HG02610 (cell line): ENCODE results near the gene TRIM52.
"Not testable (repeated sequence)": the region's sequence is repeated elsewhere in the genome, so short reads cannot be mapped to it uniquely, and the experiment has no call there.

Experiments used
- ATAC-seq: cut with Tn5 transposase; IDR thresholded peaks from one replicate; pipeline ENCODE4 v1.9.1; 2021; ENCODE audit warnings: mild to moderate bottlenecking, moderate library complexity; ENCODE audit not compliant: unreplicated experiment

The TRIM52 gene

DNA sequence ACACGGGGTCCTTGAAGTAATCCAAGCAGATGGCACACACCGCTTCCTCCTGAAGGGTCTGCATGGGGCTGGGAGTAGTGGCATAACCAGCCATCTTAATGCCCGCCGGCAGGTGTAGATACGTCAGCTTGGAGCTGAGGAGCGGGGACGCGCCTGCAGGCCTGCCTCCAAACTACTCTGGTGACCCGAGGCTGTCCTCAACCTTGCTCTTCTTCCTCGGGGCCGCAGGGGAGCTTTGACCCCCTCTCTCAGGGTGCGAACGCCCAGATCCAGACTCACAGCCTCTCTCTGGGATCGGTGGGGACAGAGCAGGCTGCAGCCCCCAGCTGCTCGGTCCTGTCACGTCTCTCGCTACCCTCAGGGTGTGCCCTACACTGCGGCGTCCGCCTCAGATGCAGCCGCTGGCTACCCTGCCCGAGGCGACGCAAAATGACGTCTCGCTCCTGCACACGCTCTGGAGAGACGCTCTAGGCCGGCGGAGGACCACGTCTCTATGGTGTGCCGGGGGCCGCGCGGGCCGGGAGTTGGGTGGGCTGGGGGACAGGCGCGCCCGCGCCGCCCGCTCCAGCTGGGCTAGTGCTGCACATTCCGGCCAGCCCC lies at the start of gene TRIM52:
Gene TRIM52 (minus strand): TSS at position 424 of the 600 bp plus-strand sequence. CDS start 330 bp downstream, at position 94.
- peak; percentile 80 for ATAC-seq

DNA sequence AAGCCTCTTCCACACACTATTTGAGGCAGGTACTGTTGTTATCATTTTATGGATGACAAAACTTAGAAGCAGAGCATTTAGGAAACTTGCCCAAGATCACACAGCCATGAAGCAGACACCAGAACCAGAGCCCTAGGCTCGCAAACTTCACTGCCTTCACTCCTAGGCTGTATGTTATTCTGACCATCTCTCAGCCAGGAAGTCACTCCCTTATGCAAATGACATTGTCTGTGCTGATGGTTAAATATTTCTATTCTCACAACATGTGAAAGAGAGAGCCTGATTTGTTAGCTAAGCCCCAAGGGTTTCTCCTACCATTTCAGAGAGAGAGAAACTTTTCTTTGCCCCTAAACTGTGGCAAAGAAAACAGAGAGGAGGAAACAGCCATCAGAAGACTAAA lies 26.4 kb upstream of the TRIM52 start:
- ATAC-seq, result not testable (repeated sequence)

GRCh38 chr5:181285962-181286705 lies 25.2 kb upstream of the TRIM52 start:
- ATAC-seq, result not testable (repeated sequence)

DNA sequence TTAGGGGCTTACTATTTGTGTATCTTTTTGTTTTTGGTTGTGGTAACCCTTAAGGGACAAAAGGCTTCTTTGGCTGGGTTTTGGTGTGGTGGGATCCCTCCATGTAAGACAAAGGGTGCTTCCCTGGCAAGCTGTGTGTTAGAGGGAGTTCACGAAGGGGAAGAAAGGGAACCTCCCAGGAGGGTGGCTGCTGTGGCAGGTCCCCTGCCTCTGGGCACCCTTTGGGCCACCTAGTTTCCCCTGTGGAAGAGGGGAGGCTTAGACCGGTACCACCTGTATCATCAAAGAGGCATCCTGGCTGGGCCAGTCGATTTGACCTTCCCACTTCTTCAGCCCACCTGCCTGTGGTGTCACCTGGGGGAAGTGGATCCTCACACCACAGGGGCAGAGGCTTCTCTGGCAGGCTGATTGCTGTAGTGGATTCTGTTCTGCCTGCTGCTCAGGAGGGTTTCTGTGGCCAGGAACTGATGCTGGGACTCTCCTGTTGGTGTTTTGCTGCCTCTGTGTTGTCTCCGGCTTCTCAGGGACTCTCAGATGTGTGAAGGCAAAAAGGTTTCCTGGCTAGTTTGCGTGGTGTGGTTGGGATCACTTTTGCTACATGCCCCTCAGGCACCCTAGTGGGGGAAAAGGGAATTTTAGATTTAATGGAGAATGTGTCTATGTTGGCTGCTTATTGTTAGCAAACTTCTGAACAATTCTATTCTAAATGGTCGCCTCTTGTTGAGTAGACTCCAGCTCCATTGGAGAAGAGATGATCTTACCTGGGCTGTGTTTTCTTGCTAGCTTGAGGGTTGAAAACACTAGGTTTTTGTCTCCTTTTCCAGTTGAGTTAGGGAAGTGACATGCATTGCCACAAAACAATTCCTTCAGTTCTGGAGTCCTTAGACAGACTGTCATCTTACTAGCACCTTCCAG lies 23.2 kb upstream of the TRIM52 start:
- not testable (repeated sequence) for ATAC-seq

DNA sequence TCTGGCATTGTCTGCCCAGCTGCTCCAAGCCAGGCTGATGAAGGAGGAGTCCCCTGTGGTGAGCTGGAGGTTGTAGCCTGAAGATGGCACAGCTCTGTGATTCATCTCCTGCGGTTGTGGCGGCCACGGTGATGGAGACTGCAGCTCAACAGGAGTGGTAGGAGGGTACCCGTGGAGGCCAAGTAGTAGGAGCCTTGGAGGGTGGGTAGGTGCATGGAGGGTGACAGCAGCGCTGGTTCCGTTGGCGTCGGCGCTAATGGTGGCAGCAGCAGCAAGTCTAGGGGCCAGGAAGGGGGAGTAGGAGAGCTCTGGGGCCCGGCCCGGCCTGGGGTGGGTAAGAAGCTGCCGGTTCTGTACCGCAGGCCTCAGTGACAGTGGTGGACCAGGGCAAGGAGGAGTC lies 22.4 kb upstream of the TRIM52 start:
- ATAC-seq, result no peak

- ATAC-seq, result no peak
Observed at GRCh38 chr5:181282874-181283273, 21.9 kb upstream of the TRIM52 start.

GRCh38 chr5:181282415-181282814 lies 21.5 kb upstream of the TRIM52 start:
- not testable (repeated sequence) for ATAC-seq

- ATAC-seq, result no peak
Observed at GRCh38 chr5:181281984-181282316, 21.0 kb upstream of the TRIM52 start.

DNA sequence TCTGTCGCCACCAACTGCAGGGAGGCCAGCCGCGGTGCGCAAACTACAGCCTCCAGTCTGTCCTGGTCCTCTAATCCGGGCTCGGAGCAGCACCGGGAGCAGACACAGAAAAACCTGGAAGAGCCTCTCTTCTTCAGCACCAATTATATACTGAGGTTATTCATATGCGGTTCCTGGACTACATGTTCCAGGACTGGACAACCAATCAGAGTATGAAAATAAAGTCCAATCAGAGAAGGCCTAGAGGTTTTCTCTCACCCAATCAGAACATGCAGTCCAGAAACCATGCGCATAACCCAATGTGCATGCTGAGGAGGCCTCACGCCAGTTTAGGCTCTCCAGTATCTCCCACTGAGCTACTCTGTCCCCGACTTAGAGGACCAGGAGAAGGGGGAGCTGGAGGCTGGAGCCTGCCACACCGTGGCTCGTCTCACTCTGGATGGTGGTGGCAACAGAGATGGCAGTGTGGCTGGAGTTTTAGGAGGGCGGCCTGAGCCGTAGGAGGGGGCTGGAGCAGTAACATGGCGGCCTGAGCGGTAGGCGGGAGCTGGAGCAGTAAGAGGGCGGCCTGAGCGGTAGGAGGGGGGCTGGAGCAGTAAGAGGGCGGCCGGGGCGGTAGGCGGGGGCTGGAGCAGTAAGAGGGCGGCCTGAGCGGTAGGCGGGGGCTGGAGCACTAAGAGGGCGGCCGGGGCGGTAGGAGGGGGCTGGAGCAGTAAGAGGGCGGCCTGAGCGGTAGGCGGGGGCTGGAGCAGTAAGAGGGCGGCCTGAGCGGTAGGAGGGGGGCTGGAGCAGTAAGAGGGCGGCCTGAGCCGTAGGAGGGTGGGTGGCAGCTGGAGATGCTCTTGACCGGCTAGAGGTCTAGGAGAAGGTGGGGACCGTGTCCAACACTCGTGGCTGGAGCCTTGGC lies 20.4 kb upstream of the TRIM52 start:
- no peak for ATAC-seq

DNA sequence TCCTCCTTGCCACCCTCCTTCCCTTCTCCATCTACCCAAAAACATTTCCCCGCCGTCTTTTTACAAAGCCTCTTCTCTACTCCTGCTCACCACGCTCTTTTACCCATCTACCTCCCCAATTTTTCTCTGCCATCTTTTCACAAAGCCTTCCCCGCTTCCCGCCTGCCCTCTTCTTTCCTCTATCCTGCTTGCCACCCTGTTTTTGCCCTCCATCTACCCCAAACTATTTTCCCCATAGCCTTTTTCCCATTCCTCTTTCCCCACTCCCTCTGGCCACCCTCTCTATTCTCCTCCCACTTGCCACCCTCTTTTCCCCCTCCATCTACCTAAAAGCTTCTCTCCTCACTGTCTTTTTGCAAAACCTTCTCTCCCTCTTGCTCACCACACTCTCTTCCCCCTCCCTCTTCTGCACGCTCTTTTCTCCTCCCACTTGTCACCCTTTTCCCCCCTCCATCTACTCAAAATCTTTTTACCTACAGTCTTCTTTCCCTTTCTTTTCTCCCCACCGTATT lies 19.4 kb upstream of the TRIM52 start:
- no peak for ATAC-seq

DNA sequence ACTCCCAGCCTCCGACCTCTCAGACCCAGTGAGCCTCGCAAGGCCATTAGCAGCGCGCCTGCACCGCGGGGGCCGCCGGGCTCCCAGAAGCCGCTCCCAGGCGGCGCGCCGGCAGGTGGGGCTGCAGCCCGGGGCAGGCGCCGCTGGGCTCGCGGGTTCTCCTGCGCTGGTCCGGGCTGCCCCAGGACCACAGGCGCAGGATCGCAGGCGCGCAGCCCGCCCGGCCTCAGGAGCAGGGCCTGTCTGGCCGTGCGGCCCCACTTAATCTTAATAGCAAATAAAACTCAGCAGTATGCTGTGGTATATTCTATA lies 12.4 kb upstream of the TRIM52 start:
- not testable (repeated sequence) for ATAC-seq

GRCh38 chr5:181271081-181271480 lies 10.1 kb upstream of the TRIM52 start:
- no peak for ATAC-seq

DNA sequence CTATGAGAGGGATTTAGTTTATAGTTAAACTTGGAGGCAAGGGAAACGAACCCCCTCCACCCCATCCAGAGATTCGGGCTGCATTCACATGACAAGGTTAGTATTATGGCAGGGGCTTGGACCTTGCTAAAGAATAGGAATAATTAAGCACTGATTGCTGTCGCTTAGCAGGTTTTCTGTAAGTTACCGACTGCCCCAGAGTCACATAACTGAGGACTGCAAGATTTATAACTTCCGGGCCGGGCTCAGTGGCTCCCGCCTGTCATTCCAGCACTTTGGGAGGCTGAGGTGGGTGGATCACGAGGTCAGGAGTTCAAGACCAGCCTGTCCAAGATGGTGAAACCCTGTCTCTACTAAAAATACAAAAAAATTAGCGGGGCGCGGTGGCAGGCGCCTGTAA lies 7.0 kb upstream of the TRIM52 start:
- not testable (repeated sequence) for ATAC-seq

- ATAC-seq, result not testable (repeated sequence)
Observed at GRCh38 chr5:181267291-181267904, 6.5 kb upstream of the TRIM52 start.

DNA sequence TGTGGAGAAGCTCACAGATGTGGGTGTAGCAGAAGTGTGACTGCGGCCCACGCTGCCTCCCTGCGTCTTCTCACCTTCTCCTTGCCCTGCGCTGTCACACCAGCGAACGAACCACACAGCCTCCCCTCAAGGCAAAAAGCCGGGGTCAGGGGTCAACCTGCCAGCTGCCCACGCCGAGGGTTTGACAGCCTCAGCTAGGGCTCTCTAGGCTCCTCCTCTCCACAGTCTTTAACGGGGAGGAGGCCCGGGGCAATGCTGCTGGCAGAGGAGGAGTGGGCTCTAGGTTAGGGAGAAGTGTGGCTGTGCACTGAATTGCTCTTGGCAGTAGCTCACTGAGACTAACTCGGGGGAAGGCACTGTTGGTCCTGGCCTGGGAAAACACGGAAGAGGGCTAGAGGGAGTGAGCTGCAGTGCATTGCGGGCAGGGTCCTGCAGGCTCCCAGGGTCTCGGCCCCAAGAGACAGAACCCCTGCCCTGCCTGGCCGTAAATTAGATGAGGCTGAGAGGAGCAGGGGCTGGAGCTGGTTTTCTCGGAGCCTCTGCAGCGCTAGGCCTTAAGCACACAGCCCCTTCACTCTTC lies 4.2 kb upstream of the TRIM52 start:
- no peak for ATAC-seq

GRCh38 chr5:181263633-181264032 lies 2.7 kb upstream of the TRIM52 start:
- no peak for ATAC-seq

- peak; percentile 53 for ATAC-seq
Observed at GRCh38 chr5:181261320-181262049, 542 bp upstream of the TRIM52 start.

DNA sequence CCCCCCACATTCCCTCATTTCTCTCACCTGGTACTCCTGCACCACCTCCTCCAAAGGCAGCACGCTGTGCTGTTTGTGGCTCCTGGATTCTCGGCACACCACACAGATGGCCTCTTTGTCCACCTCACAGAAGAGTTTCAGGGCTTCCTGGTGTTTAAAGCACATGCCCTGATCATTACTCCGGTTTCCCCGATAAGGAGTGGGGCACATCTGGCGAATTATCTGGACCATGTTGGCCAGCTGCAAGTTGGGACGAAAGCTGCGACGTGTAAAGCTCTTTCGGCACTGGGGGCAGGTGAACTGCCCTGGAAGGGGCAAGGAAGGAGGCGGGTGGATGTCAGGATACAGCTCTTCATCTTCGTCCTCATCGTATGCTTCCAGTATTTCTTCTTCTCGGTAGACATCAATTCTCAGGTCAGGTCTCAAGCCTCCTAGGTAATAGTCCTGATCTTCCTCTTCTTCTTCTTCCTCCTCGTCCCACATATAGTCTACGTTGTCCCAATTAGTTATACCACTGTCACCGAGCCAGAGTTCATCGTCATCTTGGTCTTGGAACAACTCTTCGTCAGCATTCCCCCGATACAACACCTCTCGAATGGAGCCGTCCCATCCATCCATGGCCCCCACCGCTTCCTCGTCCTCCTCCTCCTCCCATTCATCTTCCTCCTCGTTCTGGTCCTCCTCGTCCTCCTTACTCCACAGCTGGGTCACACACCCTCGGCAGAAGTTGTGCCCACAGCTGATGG lies 796 bp downstream of the TRIM52 start:
- no peak for ATAC-seq
